ENCODE measurements around the gene SPAG17. TPM values are rescaled to one million over a fixed set of nuclear protein-coding genes. Genes with fewer than 3 reads are reported as not detected.

SPAG17 gene
- total RNA-seq, 1 donor from 2014 or later, result 1.6 TPM

DNA sequence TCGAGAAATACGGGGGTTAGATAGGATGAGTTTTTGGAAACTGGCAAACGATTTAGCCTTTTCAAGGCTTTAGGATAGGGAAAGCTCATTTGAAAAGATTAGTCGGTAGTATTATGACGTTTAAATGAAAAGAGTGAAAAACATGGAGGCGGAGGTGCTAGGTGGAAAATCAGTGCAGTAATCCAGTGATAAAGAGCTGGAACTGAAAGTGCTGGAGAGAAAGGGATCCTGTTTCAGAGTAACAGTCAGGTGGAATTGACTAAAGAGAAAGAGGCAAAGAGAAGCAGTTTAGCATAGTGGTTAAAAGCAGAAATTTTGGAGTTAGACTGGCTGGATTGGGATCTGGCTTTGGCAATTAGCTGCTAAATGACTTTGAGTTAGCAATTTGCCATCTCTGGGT is 254.5 kb downstream of the SPAG17 start:
- Histone ChIP-seq H2AFZ (replicated peaks) (peak overlapping the region; percentile 81), H3K4me2 (peak overlapping the region; percentile 83), H3K4me3 (peak overlapping the region; percentile 85), H3F3A (ENCODE audit: low read depth) (peaks cover 6% of the 10 kb centered on the region), H3K27ac (no peak overlapping the region), H3K36me3 (peaks cover 9% of the 10 kb centered on the region), H3K9me3 (ENCODE audit: low read depth) (no peaks in the 10 kb centered on the region), H3K79me2 (ENCODE audit: low read depth) (peaks cover 92% of the 10 kb centered on the region), H4K20me1 (ENCODE audit: low read depth) (peaks cover 20% of the 10 kb centered on the region), H3K9ac (peak overlapping the region; percentile 69), H3K4me1 (peaks cover 16% of the 10 kb centered on the region), H3K27me3 (no peaks in the 10 kb centered on the region)
- peak; percentile 4 for DNase-seq (ENCODE audit: low spot score)
- H3K4me1 Mint-ChIP-seq, result peaks cover 24% of the 10 kb centered on the region
- H3K27ac Mint-ChIP-seq, result no peak overlapping the region
- TF ChIP-seq EZH2phosphoT487 (IDR thresholded peaks at IDR 0.05), result no peak
- TF ChIP-seq, protein P1, sequence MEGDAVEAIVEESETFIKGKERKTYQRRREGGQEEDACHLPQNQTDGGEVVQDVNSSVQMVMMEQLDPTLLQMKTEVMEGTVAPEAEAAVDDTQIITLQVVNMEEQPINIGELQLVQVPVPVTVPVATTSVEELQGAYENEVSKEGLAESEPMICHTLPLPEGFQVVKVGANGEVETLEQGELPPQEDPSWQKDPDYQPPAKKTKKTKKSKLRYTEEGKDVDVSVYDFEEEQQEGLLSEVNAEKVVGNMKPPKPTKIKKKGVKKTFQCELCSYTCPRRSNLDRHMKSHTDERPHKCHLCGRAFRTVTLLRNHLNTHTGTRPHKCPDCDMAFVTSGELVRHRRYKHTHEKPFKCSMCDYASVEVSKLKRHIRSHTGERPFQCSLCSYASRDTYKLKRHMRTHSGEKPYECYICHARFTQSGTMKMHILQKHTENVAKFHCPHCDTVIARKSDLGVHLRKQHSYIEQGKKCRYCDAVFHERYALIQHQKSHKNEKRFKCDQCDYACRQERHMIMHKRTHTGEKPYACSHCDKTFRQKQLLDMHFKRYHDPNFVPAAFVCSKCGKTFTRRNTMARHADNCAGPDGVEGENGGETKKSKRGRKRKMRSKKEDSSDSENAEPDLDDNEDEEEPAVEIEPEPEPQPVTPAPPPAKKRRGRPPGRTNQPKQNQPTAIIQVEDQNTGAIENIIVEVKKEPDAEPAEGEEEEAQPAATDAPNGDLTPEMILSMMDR (IDR thresholded peaks at IDR 0.05), result no peak
- TF ChIP-seq EZH2 (IDR thresholded peaks at IDR 0.05), result no peak
- H3K4me3 Mint-ChIP-seq, result peak overlapping the region; percentile 95
- no peaks in the 10 kb centered on the region for H3K27me3 Mint-ChIP-seq (ENCODE audit: insufficient read depth, low read depth)
- H3K9me3 Mint-ChIP-seq, result no peaks in the 10 kb centered on the region
- H3K36me3 Mint-ChIP-seq, result peaks cover 4% of the 10 kb centered on the region

GRCh38 chr1:117930173-117930447 is 254.9 kb downstream of the SPAG17 start:
- Histone ChIP-seq H3K79me2 (ENCODE audit: low read depth) (peaks cover 96% of the 10 kb centered on the region), H3F3A (ENCODE audit: low read depth) (peaks cover 6% of the 10 kb centered on the region), H3K4me3 (peak overlapping the region; percentile 85), H3K27ac (no peak overlapping the region), H3K9ac (peak overlapping the region; percentile 69), H2AFZ (replicated peaks) (peak overlapping the region; percentile 81), H3K27me3 (no peaks in the 10 kb centered on the region), H3K4me2 (peak overlapping the region; percentile 83), H3K9me3 (ENCODE audit: low read depth) (no peaks in the 10 kb centered on the region), H3K36me3 (peaks cover 5% of the 10 kb centered on the region), H3K4me1 (peaks cover 16% of the 10 kb centered on the region), H4K20me1 (ENCODE audit: low read depth) (peaks cover 20% of the 10 kb centered on the region)
- Mint-ChIP-seq H3K4me3 (peak overlapping the region; percentile 95), H3K27ac (peak overlapping the region; percentile 24), H3K9me3 (no peaks in the 10 kb centered on the region), H3K4me1 (peaks cover 24% of the 10 kb centered on the region), H3K27me3 (ENCODE audit: insufficient read depth, low read depth) (no peaks in the 10 kb centered on the region), H3K36me3 (peaks cover 4% of the 10 kb centered on the region)
- no peak for DNase-seq (ENCODE audit: low spot score)
- TF ChIP-seq, protein P1 (IDR thresholded peaks at IDR 0.05), result no peak
- TF ChIP-seq EZH2phosphoT487 (IDR thresholded peaks at IDR 0.05), result no peak
- no peak for TF ChIP-seq EZH2 (IDR thresholded peaks at IDR 0.05)

DNA sequence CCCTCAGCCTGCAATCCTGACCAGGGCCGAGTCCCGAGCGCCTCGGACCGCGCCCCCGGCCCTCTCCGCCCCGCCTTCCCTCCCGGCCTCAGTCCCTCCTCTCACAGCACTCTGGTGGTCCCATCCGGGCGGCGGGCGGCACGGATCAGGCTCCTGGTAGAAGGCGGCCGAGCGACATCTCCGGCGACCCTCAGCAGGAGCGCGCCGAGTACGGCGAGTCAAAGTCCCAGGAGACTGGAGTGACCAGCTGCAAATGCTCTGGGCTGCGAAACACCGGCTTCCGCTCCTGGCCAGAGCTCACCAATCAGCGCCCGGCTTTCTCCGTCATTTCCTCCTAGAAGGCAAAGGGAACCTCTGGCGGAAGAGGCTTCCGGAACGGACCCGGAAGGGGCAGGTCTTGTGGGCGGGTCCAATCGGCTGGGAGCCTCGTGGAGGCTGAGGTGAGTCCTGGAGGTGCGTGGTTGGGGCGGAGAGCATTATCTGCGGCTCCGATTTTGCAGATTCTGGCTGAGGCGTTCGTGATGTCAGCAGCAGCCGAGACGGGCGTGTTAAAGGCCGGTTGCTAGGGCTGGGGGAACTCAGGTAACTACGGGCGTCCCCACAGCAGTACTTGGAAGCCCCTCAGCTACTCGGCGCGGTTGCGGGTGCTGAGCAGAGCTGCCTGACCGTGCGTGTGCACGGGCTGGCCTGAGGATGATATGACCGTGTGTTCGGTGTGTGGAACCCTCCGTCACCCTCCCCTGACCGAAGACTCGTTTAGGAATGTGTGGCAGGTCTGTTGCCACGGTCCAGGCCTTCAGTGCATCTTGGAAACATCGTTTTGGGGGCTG is 255.5 kb downstream of the SPAG17 start, which contains the start of the genes GDAP2 and WDR3:
Gene GDAP2 (minus strand): TSS at position 279 of the 830 bp plus-strand sequence. CDS start 9,264 bp downstream, outside the sequence.
Gene WDR3 (plus strand): TSS at position 397 of the 830 bp plus-strand sequence. CDS start 3,581 bp downstream, outside the sequence.
- peak within 1 kb of the TSS; percentile 83 for H3K4me2 ChIP-seq
- H3K4me1 ChIP-seq, result peaks cover 16% of the 10 kb centered on the region
- TF ChIP-seq, protein P1 (IDR thresholded peaks at IDR 0.05), result no peak
- no peak for TF ChIP-seq EZH2 (IDR thresholded peaks at IDR 0.05)
- no peak for TF ChIP-seq EZH2phosphoT487 (IDR thresholded peaks at IDR 0.05)
- H3K9ac ChIP-seq, result peak within 1 kb of the TSS; percentile 69
- H3K4me3 ChIP-seq, result peak within 1 kb of the TSS; percentile 85
- Mint-ChIP-seq H3K4me3 (peak within 1 kb of the TSS; percentile 95), H3K27ac (peak within 1 kb of the TSS; percentile 24), H3K27me3 (ENCODE audit: insufficient read depth, low read depth) (no peaks in the 10 kb centered on the region), H3K4me1 (peaks cover 24% of the 10 kb centered on the region), H3K9me3 (no peaks in the 10 kb centered on the region), H3K36me3 (peaks cover 2% of the 10 kb centered on the region)
- H3K9me3 ChIP-seq (ENCODE audit: low read depth), result no peaks in the 10 kb centered on the region
- H3K27me3 ChIP-seq, result no peaks in the 10 kb centered on the region
- H3K36me3 ChIP-seq, result no peaks in the 10 kb centered on the region
- H3F3A ChIP-seq (ENCODE audit: low read depth), result peaks cover 6% of the 10 kb centered on the region
- peaks cover 20% of the 10 kb centered on the region for H4K20me1 ChIP-seq (ENCODE audit: low read depth)
- peak within 1 kb of the TSS; percentile 95 for H2AFZ ChIP-seq (replicated peaks)
- peak within 1 kb of the TSS; percentile 51 for H3K27ac ChIP-seq
- DNase-seq (ENCODE audit: low spot score), result peak; percentile 98
- H3K79me2 ChIP-seq (ENCODE audit: low read depth), result peaks cover 96% of the 10 kb centered on the region
